Neural progenitor cell (in vitro differentiated cells): ENCODE measurements around the gene QDPR.

ENCODE experiments used
- EZH2 ChIP-seq: fragments of 200-600 bp; sonication (generic); IDR thresholded peaks from 2 replicates; pipeline ENCODE4 v1.6.1; 2017; ENCODE audit warnings: antibody characterized with exemption, mild to moderate bottlenecking, moderate library complexity
- EZH2phosphoT487 ChIP-seq: fragments of 200-600 bp; sonication (generic); IDR thresholded peaks from 2 replicates; pipeline ENCODE4 v1.6.1; 2017; ENCODE audit warnings: antibody characterized with exemption
- TF ChIP-seq, protein P1 (sequence below): fragments of 200-600 bp; sonication (generic); IDR thresholded peaks from 2 replicates; pipeline ENCODE4 v1.5.1; 2017; ENCODE audit warnings: antibody characterized with exemption, mild to moderate bottlenecking

DNA sequence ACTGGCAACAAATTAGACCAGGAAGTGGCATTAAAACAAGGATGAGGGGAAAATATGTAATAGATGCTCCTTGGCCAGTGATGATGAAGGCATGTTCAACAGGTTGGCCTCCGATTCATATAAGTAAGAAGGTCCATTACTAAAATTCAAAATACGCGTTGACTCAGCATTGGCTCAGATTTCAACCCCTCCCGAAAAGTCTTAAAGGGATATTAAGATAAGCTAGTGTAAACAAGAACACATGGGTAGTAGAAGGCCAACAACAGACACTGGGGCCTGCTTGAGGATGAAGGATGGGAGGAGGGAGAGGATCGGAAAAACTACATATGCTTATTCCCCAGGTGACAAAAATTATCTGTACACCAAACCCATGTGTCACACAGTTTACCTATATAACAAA is 46.0 kb upstream of the QDPR start:
- TF ChIP-seq, protein P1, sequence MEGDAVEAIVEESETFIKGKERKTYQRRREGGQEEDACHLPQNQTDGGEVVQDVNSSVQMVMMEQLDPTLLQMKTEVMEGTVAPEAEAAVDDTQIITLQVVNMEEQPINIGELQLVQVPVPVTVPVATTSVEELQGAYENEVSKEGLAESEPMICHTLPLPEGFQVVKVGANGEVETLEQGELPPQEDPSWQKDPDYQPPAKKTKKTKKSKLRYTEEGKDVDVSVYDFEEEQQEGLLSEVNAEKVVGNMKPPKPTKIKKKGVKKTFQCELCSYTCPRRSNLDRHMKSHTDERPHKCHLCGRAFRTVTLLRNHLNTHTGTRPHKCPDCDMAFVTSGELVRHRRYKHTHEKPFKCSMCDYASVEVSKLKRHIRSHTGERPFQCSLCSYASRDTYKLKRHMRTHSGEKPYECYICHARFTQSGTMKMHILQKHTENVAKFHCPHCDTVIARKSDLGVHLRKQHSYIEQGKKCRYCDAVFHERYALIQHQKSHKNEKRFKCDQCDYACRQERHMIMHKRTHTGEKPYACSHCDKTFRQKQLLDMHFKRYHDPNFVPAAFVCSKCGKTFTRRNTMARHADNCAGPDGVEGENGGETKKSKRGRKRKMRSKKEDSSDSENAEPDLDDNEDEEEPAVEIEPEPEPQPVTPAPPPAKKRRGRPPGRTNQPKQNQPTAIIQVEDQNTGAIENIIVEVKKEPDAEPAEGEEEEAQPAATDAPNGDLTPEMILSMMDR, result no peak
- TF ChIP-seq EZH2 (no peak), EZH2phosphoT487 (no peak)
